Caco-2 (cell line): ENCODE data around the gene ATP9B. TPM values are rescaled to one million over a fixed set of nuclear protein-coding genes. Genes with fewer than 3 reads are reported as not detected.
A peak's percentile ranks its signal among the peaks of the same experiment; 100 is the strongest.

ENCODE experiments used
- BruUV-seq: library from RNA; stranded (reverse); fragments of 400-500 nt; replicated peaks from 2 replicates; lab custom pipeline; 2021; lab: Mats Ljungman, UMichigan
- CTCF ChIA-PET: fragments of 300-600 bp; sonication (Branson Sonifier 250); formaldehyde crosslinking; loops from one replicate; lab custom pipeline; 2022; ENCODE audit warnings: antibody characterized with exemption; lab: Charles Lee
- POLR2A ChIA-PET: fragments of 300-600 bp; sonication (Branson Sonifier 250); formaldehyde crosslinking; loops from one replicate; lab custom pipeline; 2022; ENCODE audit warnings: antibody characterized with exemption; lab: Charles Lee
- DNase-seq, 2 experiments: peaks; one replicate each; pipeline versions ENCODE4 v3.0.0 to v3.0.0-alpha.2; 2020 to 2022
- H3K27me3 ChIP-seq: replicated peaks from 2 replicates; pipeline ENCODE4 v1.6.0; 2011; ENCODE audit warnings: low read length; ENCODE audit not compliant: control insufficient read depth, insufficient read depth
- H3K36me3 ChIP-seq: 2 replicates; pipeline ENCODE4 v1.5.1; 2011; ENCODE audit warnings: low read length; ENCODE audit not compliant: control insufficient read depth, insufficient read depth
- H3K4me1 ChIP-seq: fragments of 250-450 bp; sonication (Bioruptor Pico); 2 replicates; pipeline ENCODE4 v1.5.1; 2020; ENCODE audit warnings: mild to moderate bottlenecking
- H3K4me3 ChIP-seq: 2 replicates; pipeline ENCODE4 v1.5.1; 2011; ENCODE audit warnings: low read depth, mild to moderate bottlenecking, control low read depth, low read length
- H3K9me3 ChIP-seq: fragments of 250-450 bp; sonication (Bioruptor Pico); 2 replicates; pipeline ENCODE4 v1.5.1; 2020; ENCODE audit warnings: mild to moderate bottlenecking, moderate library complexity
- H3K27ac Mint-ChIP-seq: one replicate; pipeline ENCODE4 v1.8.0; 2022; ENCODE audit warnings: mixed read lengths; ENCODE audit not compliant: unreplicated experiment
- H3K27me3 Mint-ChIP-seq: one replicate; pipeline ENCODE4 v1.8.0; 2022; ENCODE audit warnings: mixed read lengths; ENCODE audit not compliant: insufficient read depth, unreplicated experiment
- H3K36me3 Mint-ChIP-seq: one replicate; pipeline ENCODE4 v1.8.0; 2022; ENCODE audit warnings: mild to moderate bottlenecking, mixed read lengths; ENCODE audit not compliant: insufficient read depth, unreplicated experiment
- H3K4me1 Mint-ChIP-seq: one replicate; pipeline ENCODE4 v1.8.0; 2022; ENCODE audit warnings: low read depth, mixed read lengths; ENCODE audit not compliant: unreplicated experiment
- H3K4me3 Mint-ChIP-seq: one replicate; pipeline ENCODE4 v1.8.0; 2022; ENCODE audit warnings: mild to moderate bottlenecking, moderate library complexity, mixed read lengths; ENCODE audit not compliant: unreplicated experiment
- H3K9me3 Mint-ChIP-seq: one replicate; pipeline ENCODE4 v1.8.0; 2022; ENCODE audit warnings: mixed read lengths; ENCODE audit not compliant: unreplicated experiment
- intact Hi-C: fragments of 100-400 bp; cut with micrococcal nuclease; formaldehyde crosslinking; loops from one replicate; pipeline ENCODE4 v1.10.0; 2022; ENCODE audit not compliant: unreplicated experiment
- total RNA-seq: library from RNA; stranded (reverse); gene quantifications from 2 replicates; pipeline ENCODE4 v1.2.3, GENCODE V29; 2022
- TF ChIP-seq, protein P1 (sequence below), 2 experiments: fragments of 200-600 bp in 1 of 2; IDR thresholded peaks; 1 replicate in 1 of 2; 2 replicates in 1 of 2; pipeline versions ENCODE4 v1.5.1 to v1.8.0; 2011 to 2022; ENCODE audit warnings: antibody characterized with exemption in 1 of 2, control low read depth in 1 of 2, inconsistent platforms in 1 of 2, low read depth in 1 of 2, low read length in 1 of 2, mild to moderate bottlenecking in 1 of 2, moderate library complexity in 1 of 2; ENCODE audit not compliant: insufficient read depth in 1 of 2, severe bottlenecking in 1 of 2, unreplicated experiment in 1 of 2

ATP9B gene
- total RNA-seq, 1 experiment from 2014 or later: 15.8 TPM

- Histone ChIP-seq H3K36me3 (no peaks in the 10 kb centered on the region), H3K4me1 (no peaks in the 10 kb centered on the region), H3K9me3 (no peaks in the 10 kb centered on the region), H3K4me3 (no peak overlapping the region), H3K27me3 (no peaks in the 10 kb centered on the region)
- Mint-ChIP-seq H3K9me3 (no peaks in the 10 kb centered on the region), H3K4me1 (no peaks in the 10 kb centered on the region), H3K4me3 (no peak overlapping the region), H3K27ac (no peak overlapping the region), H3K36me3 (no peaks in the 10 kb centered on the region), H3K27me3 (peaks cover 11% of the 10 kb centered on the region)
- no TSS peak for BruUV-seq
- ChIA-PET CTCF (no interaction called here), POLR2A (no interaction called here)
- intact Hi-C loops: no loop called here
- DNase-seq: no peak
- TF ChIP-seq, protein P1, sequence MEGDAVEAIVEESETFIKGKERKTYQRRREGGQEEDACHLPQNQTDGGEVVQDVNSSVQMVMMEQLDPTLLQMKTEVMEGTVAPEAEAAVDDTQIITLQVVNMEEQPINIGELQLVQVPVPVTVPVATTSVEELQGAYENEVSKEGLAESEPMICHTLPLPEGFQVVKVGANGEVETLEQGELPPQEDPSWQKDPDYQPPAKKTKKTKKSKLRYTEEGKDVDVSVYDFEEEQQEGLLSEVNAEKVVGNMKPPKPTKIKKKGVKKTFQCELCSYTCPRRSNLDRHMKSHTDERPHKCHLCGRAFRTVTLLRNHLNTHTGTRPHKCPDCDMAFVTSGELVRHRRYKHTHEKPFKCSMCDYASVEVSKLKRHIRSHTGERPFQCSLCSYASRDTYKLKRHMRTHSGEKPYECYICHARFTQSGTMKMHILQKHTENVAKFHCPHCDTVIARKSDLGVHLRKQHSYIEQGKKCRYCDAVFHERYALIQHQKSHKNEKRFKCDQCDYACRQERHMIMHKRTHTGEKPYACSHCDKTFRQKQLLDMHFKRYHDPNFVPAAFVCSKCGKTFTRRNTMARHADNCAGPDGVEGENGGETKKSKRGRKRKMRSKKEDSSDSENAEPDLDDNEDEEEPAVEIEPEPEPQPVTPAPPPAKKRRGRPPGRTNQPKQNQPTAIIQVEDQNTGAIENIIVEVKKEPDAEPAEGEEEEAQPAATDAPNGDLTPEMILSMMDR (IDR thresholded peaks at IDR 0.05; ENCODE audit: insufficient read depth in 1 of 2, low read depth in 1 of 2, low read length in 1 of 2, severe bottlenecking in 1 of 2, unreplicated experiment in 1 of 2): no peak
Observed at GRCh38 chr18:79395308-79395640, 326.1 kb downstream of the ATP9B start.

DNA sequence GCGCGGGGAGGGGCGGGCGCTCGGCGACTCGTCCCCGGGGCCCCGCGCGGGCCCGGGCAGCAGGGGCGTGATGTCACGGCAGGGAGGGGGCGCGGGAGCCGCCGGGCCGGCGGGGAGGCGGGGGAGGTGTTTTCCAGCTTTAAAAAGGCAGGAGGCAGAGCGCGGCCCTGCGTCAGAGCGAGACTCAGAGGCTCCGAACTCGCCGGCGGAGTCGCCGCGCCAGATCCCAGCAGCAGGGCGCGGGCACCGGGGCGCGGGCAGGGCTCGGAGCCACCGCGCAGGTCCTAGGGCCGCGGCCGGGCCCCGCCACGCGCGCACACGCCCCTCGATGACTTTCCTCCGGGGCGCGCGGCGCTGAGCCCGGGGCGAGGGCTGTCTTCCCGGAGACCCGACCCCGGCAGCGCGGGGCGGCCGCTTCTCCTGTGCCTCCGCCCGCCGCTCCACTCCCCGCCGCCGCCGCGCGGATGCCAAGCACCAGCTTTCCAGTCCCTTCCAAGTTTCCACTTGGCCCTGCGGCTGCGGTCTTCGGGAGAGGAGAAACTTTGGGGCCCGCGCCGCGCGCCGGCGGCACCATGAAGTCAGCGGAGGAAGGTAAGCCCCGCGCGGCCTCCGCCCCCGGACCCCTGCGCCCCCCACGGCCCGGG lies 326.7 kb downstream of the ATP9B start, which contains the start of gene NFATC1:
Gene NFATC1 (plus strand): TSS at position 170 of the 644 bp plus-strand sequence. CDS start 295 bp downstream, at position 465.
- peak; percentile 33 to 40 for DNase-seq
- Mint-ChIP-seq H3K27ac (no peak within 1 kb of the TSS), H3K27me3 (peaks cover 8% of the 10 kb centered on the region), H3K4me1 (no peaks in the 10 kb centered on the region), H3K36me3 (no peaks in the 10 kb centered on the region), H3K9me3 (no peaks in the 10 kb centered on the region), H3K4me3 (peak within 1 kb of the TSS; percentile 61)
- H3K4me3 ChIP-seq: peak within 1 kb of the TSS; percentile 10
- ChIA-PET CTCF (no interaction called here), POLR2A (no interaction called here)
- H3K27me3 ChIP-seq: no peaks in the 10 kb centered on the region
- H3K36me3 ChIP-seq: no peaks in the 10 kb centered on the region
- TF ChIP-seq, protein P1 (IDR thresholded peaks at IDR 0.05; ENCODE audit: insufficient read depth in 1 of 2, low read depth in 1 of 2, low read length in 1 of 2, severe bottlenecking in 1 of 2, unreplicated experiment in 1 of 2): no peak
- no peaks in the 10 kb centered on the region for H3K9me3 ChIP-seq
- no TSS peak for BruUV-seq
- intact Hi-C loops: no loop called here
- H3K4me1 ChIP-seq: no peaks in the 10 kb centered on the region

DNA sequence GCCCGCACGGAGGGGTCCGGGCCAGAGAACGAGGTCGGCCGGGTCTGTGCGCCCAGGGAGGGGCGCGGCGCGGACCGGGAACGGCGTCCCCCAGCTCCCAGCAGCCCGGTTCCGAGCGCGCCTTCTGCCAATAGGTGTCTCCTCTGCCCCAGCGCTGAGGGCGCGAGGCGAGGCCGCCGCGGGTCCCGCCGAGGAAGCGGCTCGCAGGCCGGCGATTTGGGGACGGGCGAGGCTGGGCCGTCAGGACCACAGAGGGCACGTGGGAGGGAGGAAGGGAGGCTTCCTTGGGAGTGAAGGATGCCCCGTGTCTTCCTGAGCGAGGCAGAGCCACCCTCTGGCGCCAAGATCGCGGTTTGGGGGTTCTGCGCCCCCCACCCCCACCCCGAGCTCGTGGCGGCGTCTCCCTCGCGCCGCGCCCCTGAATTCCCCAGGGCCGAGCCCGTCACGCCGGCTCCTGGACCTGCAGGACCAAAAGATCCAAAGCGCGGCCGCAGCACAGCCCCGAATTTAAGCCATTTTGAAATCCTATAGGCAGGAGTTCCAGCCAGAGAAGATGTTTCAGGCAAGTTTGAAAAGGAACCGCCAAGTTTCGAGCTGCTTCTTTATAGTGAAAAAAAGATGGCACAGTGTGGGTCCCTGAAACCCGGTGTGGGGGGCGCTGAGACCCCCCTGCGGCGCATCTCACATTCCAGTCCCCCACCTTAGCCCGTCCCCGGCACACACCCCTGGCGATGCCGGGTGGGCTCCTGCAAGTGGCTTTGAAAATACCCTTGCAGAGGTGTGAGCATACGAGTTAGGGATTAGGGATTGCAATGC lies 327.4 kb downstream of the ATP9B start:
- H3K36me3 Mint-ChIP-seq: no peaks in the 10 kb centered on the region
- no peaks in the 10 kb centered on the region for H3K4me1 Mint-ChIP-seq
- no peak overlapping the region for H3K27ac Mint-ChIP-seq
- peak overlapping the region; percentile 61 for H3K4me3 Mint-ChIP-seq
- POLR2A ChIA-PET: no interaction called here
- no TSS peak for BruUV-seq
- peaks cover 8% of the 10 kb centered on the region for H3K27me3 Mint-ChIP-seq
- Histone ChIP-seq H3K9me3 (no peaks in the 10 kb centered on the region), H3K27me3 (no peaks in the 10 kb centered on the region), H3K36me3 (no peaks in the 10 kb centered on the region), H3K4me1 (no peaks in the 10 kb centered on the region), H3K4me3 (no peak overlapping the region; the same call in 1 of the 2 replicates)
- peak in 1 of 2 experiments; percentile 41 for DNase-seq
- no peaks in the 10 kb centered on the region for H3K9me3 Mint-ChIP-seq
- CTCF ChIA-PET: no interaction called here
- intact Hi-C loops: no loop called here
- TF ChIP-seq, protein P1 (IDR thresholded peaks at IDR 0.05; ENCODE audit: insufficient read depth in 1 of 2, low read depth in 1 of 2, low read length in 1 of 2, severe bottlenecking in 1 of 2, unreplicated experiment in 1 of 2): no peak
